ENCODE data around the gene DCDC2C.

DNA sequence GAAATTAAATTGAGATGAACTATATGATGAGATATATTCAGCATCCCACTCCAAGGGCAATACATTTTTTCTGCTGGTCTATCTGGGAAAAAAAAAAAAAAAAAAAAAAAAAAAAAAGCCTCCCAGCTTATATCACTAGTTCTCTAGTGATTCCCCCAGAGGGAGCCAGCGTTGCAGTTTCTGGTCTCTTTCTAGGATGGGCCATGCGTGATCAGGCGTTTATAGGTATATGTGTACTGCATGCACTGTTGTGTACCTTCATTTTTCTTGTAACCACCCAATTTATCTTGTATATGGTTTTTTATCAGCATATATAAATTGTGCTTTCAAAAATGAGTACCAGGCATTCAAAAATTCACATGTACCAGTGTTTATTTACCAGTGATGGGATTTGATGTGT is 35.1 kb downstream of the DCDC2C start:
- TF ChIP-seq REST (IDR thresholded peaks at IDR 0.05; ENCODE audit: unreplicated experiment) (no peak), CTCF (conservative IDR thresholded peaks at IDR 0.05; ENCODE audit: low read depth in 2 of 2) (peak; percentile 51 to 63), EZH2 (IDR thresholded peaks at IDR 0.05; ENCODE audit: low read depth, unreplicated experiment) (no peak), POLR2AphosphoS5 (IDR thresholded peaks at IDR 0.05; ENCODE audit: low read depth) (no peak), ZNF462 (CRISPR knock-in tag; IDR thresholded peaks at IDR 0.05) (no peak), EZH2phosphoT487 (IDR thresholded peaks at IDR 0.05; ENCODE audit: unreplicated experiment) (no peak), CREB1 (CRISPR knock-in tag; IDR thresholded peaks at IDR 0.05; ENCODE audit: low read depth) (no peak), JUNB (IDR thresholded peaks at IDR 0.05; ENCODE audit: unreplicated experiment) (no peak), STAT1 (IDR thresholded peaks at IDR 0.05; ENCODE audit: unreplicated experiment) (no peak)
- TF ChIP-seq, protein P1, sequence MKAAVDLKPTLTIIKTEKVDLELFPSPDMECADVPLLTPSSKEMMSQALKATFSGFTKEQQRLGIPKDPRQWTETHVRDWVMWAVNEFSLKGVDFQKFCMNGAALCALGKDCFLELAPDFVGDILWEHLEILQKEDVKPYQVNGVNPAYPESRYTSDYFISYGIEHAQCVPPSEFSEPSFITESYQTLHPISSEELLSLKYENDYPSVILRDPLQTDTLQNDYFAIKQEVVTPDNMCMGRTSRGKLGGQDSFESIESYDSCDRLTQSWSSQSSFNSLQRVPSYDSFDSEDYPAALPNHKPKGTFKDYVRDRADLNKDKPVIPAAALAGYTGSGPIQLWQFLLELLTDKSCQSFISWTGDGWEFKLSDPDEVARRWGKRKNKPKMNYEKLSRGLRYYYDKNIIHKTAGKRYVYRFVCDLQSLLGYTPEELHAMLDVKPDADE (IDR thresholded peaks at IDR 0.05) = no peak

Measured in GM23338 (cell line).